HepG2 (cell line): ENCODE results near the gene SLC43A1. TPM values are rescaled to one million over a fixed set of nuclear protein-coding genes. Genes with fewer than 3 reads are reported as not detected.

Source experiments
- ARID3A ChIP-seq: IDR thresholded peaks from 2 replicates; pipeline ENCODE4 v1.6.1; 2012; ENCODE audit warnings: low read depth, low read length, improper control_type of control experiment
- CAMTA2 ChIP-seq: sonication (generic); formaldehyde crosslinking; IDR thresholded peaks from 2 replicates; pipeline ENCODE4 v1.4.0; 2020; ENCODE audit warnings: mild to moderate bottlenecking, missing genetic modification reagents, borderline replicate concordance
- CBX5 ChIP-seq: sonication (generic); formaldehyde crosslinking; IDR thresholded peaks from 2 replicates; pipeline ENCODE4 v1.4.0; 2020; ENCODE audit warnings: missing genetic modification reagents, borderline replicate concordance
- DMAP1 ChIP-seq: IDR thresholded peaks from 2 replicates; pipeline ENCODE4 v1.6.1; 2016
- ELF4 ChIP-seq: sonication (generic); formaldehyde crosslinking; IDR thresholded peaks from 2 replicates; pipeline ENCODE4 v1.5.0; 2020; ENCODE audit warnings: missing genetic modification reagents, mild to moderate bottlenecking, moderate library complexity, borderline replicate concordance
- ETV6 ChIP-seq: sonication (generic); formaldehyde crosslinking; conservative IDR thresholded peaks from 2 replicates; pipeline ENCODE4 v1.4.0; 2020; ENCODE audit warnings: missing genetic modification reagents
- GABPB1 ChIP-seq: IDR thresholded peaks from 2 replicates; pipeline ENCODE4 v1.6.1; 2016; ENCODE audit warnings: mild to moderate bottlenecking, missing genetic modification reagents, moderate library complexity, missing compliant biosample characterization
- IRF1 ChIP-seq: sonication (generic); formaldehyde crosslinking; IDR thresholded peaks from 2 replicates; pipeline ENCODE4 v1.4.0; 2020; ENCODE audit warnings: low read depth, mild to moderate bottlenecking, missing genetic modification reagents
- MATR3 ChIP-seq: sonication (generic); formaldehyde crosslinking; IDR thresholded peaks from 2 replicates; pipeline ENCODE4 v1.4.0; 2020; ENCODE audit warnings: missing genetic modification reagents
- NBN ChIP-seq: fragments of 450-650 bp; conservative IDR thresholded peaks from 2 replicates; pipeline ENCODE4 v1.6.1; 2017
- PRDM15 ChIP-seq: sonication (generic); formaldehyde crosslinking; IDR thresholded peaks from 2 replicates; pipeline ENCODE4 v1.4.0; 2020; ENCODE audit warnings: missing genetic modification reagents
- REXO4 ChIP-seq: sonication (generic); formaldehyde crosslinking; IDR thresholded peaks from 2 replicates; pipeline ENCODE4 v1.8.0; 2022; ENCODE audit warnings: missing genetic modification reagents, mild to moderate bottlenecking, borderline replicate concordance
- SCMH1 ChIP-seq: sonication (generic); formaldehyde crosslinking; IDR thresholded peaks from 2 replicates; pipeline ENCODE4 v1.9.0; 2021; ENCODE audit warnings: missing genetic modification reagents, mild to moderate bottlenecking, borderline replicate concordance
- SP140L ChIP-seq: sonication (generic); formaldehyde crosslinking; IDR thresholded peaks from 2 replicates; pipeline ENCODE4 v1.4.0; 2020; ENCODE audit warnings: missing genetic modification reagents, borderline replicate concordance
- SRSF1 ChIP-seq: fragments of 200-400 bp; formaldehyde crosslinking; optimal IDR thresholded peaks from 2 replicates; pipeline ENCODE3; 2017; ENCODE audit warnings: mild to moderate bottlenecking, low read depth, low read length, moderate library complexity
- TGIF2 ChIP-seq: IDR thresholded peaks from 2 replicates; pipeline ENCODE4 v1.6.1; 2016; ENCODE audit warnings: control low read depth, missing compliant biosample characterization
- ZKSCAN5 ChIP-seq: sonication (generic); formaldehyde crosslinking; IDR thresholded peaks from 2 replicates; pipeline ENCODE4 v1.5.1; 2020; ENCODE audit warnings: mild to moderate bottlenecking, missing genetic modification reagents
- ZNF17 ChIP-seq: sonication (generic); formaldehyde crosslinking; IDR thresholded peaks from 2 replicates; pipeline ENCODE4 v1.5.0; 2020; ENCODE audit warnings: mild to moderate bottlenecking, missing genetic modification reagents
- ZNF205 ChIP-seq: IDR thresholded peaks from 2 replicates; pipeline ENCODE4 v1.6.1; 2018; ENCODE audit warnings: missing biosample characterization, missing genetic modification reagents
- ZNF33A ChIP-seq: sonication (generic); formaldehyde crosslinking; IDR thresholded peaks from 2 replicates; pipeline ENCODE4 v1.5.1; 2020; ENCODE audit warnings: missing genetic modification reagents, mild to moderate bottlenecking, moderate library complexity, borderline replicate concordance
- ZNF460 ChIP-seq: sonication (generic); formaldehyde crosslinking; IDR thresholded peaks from 2 replicates; pipeline ENCODE4 v1.5.1; 2020; ENCODE audit warnings: missing genetic modification reagents, mild to moderate bottlenecking, borderline replicate concordance
- ZNF549 ChIP-seq: sonication (generic); formaldehyde crosslinking; IDR thresholded peaks from 2 replicates; pipeline ENCODE4 v1.5.0; 2020; ENCODE audit warnings: missing genetic modification reagents
- ZNF672 ChIP-seq: sonication (generic); formaldehyde crosslinking; IDR thresholded peaks from 2 replicates; pipeline ENCODE4 v1.8.1; 2022; ENCODE audit warnings: missing genetic modification reagents
- ZUFSP ChIP-seq: sonication (generic); formaldehyde crosslinking; IDR thresholded peaks from 2 replicates; pipeline ENCODE4 v1.9.0; 2021; ENCODE audit warnings: missing genetic modification reagents, mild to moderate bottlenecking, borderline replicate concordance
- polyA plus RNA-seq, 8 experiments: library from polyadenylated mRNA; depleted of rRNA in 3 of 8; stranded (reverse) in 7 of 8; unstranded in 1 of 8; fragments of >200 nt; fragmentation: Illumina TruSeq in 4 of 8; extraction: Trizol in 4 of 8; gene quantifications; 2 replicates each; pipeline versions ENCODE4 v1.2.1 to v1.2.3, GENCODE V29; 2011 to 2016; ENCODE audit warnings: low read depth in 4 of 8, missing spikeins in 1 of 8, mixed read lengths in 1 of 8; ENCODE audit not compliant: insufficient read depth in 1 of 8
- total RNA-seq, 5 experiments: library from RNA; depleted of rRNA; stranded (reverse); fragments of >200 nt; fragmentation: Illumina TruSeq; extraction: Trizol; gene quantifications; 2 replicates each; pipeline ENCODE4 v1.2.3, GENCODE V29; 2016; ENCODE audit warnings: low read depth in 1 of 5

Gene SLC43A1
- total and polyA plus RNA-seq, 2 of the 13 experiments (the other 11 are each of a cell fraction or from before 2014, with no cell fraction given): 72.3 to 87.6 TPM

GRCh38 chr11:57480409-57481137 lies 34.9 kb downstream of the SLC43A1 start (continued):
- TF ChIP-seq ELF4 (no peak), ZNF17 (CRISPR knock-in tag) (no peak), MATR3 (CRISPR knock-in tag) (no peak), ARID3A (0 out of 2 replicates have a peak, but pooled peaks have one; percentile 26), SRSF1 (no peak), ZUFSP (CRISPR knock-in tag) (no peak), GABPB1 (no peak), IRF1 (CRISPR knock-in tag) (no peak), ZNF205 (CRISPR knock-in tag) (no peak), ETV6 (CRISPR knock-in tag) (no peak), ZKSCAN5 (CRISPR knock-in tag) (no peak), ZNF549 (CRISPR knock-in tag) (no peak), TGIF2 (CRISPR knock-in tag) (no peak), REXO4 (CRISPR knock-in tag) (no peak), NBN (no peak), CAMTA2 (no peak), ZNF33A (CRISPR knock-in tag) (no peak), SP140L (CRISPR knock-in tag) (no peak), PRDM15 (CRISPR knock-in tag) (no peak), CBX5 (CRISPR knock-in tag) (no peak), ZNF672 (no peak), SCMH1 (CRISPR knock-in tag) (no peak), DMAP1 (CRISPR knock-in tag) (no peak), ZNF460 (CRISPR knock-in tag) (no peak)
